ENCODE data around the gene USP11.
A peak's percentile ranks its signal among the peaks of the same experiment; 100 is the strongest.

USP11 gene

DNA sequence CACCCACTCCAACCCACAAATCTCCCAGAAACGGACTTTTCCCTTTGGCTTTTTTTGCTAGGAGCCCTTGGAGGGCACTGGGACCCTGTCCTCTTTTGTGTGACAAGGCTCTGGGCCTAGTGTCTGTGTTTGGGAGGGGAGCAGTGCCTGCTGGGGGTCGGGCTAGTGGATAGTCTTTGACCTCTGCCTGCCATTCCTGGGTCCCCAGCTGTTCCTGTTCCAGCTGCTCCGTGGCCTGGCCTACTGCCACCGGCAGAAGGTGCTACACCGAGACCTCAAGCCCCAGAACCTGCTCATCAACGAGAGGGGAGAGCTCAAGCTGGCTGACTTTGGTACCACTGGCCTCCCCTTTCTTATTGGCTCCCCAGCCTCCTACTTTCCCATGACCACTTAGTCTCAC, 6.7 kb upstream of the USP11 start:
- DNase-seq, result no peak

DNA sequence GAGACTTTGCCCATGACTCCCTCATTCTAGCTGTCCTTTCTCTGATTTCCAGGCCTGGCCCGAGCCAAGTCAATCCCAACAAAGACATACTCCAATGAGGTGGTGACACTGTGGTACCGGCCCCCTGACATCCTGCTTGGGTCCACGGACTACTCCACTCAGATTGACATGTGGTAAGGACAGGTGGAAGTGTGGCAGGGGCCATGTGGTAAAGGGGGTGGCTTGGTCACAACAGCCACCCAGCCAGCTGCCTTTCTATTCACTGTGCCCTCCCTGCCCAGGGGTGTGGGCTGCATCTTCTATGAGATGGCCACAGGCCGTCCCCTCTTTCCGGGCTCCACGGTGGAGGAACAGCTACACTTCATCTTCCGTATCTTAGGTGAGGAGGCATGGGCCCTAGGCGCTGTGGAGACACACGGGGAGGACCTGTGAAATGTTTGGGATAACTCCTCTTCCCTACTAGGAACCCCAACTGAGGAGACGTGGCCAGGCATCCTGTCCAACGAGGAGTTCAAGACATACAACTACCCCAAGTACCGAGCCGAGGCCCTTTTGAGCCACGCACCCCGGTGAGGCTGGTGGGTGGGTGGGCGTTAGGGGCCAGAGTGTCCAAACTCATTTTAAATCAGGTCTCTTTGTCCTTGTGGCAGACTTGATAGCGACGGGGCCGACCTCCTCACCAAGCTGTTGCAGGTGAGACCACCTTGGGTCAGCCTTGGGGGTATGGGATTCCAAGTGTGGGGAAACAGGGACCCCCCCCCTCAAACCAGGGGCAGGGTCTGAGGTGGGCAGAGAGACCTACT, 6.1 kb upstream of the USP11 start:
- no peak for DNase-seq

DNA sequence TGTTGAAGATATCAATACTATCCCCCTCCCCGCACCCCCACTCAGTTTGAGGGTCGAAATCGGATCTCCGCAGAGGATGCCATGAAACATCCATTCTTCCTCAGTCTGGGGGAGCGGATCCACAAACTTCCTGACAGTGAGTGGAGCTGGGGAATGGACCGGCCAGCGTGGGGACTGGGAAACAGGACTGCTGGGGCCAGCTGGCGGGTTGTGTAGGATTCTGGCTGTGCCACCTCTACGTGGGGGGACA, 5.5 kb upstream of the USP11 start:
- no peak for DNase-seq

DNA sequence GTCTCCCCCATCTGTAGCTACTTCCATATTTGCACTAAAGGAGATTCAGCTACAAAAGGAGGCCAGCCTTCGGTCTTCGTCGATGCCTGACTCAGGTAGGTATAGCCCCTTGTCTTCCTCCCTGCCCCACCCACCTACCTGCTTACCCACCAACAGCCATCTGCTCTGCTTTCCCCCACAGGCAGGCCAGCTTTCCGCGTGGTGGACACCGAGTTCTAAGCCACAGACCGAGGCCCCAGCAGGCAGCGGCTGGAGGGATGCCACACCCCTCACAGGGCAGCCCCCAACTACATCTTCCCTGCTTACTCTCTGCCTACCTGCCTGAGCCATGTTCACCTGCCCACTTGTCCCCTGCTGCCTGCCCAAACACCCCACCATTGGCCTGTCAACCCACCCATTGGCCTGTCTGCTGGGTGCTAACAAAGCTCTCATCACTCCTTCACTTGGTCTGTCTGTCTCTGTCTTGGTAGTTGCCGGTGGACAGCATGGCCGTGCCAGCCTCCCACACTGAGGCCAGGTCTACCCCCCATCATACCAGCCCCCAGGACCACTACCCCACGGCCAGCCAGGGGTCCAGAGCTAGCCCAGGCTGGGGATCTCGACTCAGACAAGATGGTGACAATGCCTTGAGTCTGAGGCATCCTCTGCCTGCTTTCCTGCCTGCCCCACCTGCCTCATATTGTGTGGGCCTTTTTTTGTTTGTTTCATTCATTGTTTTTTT, 4.1 kb upstream of the USP11 start:
- DNase-seq, result no peak

DNA sequence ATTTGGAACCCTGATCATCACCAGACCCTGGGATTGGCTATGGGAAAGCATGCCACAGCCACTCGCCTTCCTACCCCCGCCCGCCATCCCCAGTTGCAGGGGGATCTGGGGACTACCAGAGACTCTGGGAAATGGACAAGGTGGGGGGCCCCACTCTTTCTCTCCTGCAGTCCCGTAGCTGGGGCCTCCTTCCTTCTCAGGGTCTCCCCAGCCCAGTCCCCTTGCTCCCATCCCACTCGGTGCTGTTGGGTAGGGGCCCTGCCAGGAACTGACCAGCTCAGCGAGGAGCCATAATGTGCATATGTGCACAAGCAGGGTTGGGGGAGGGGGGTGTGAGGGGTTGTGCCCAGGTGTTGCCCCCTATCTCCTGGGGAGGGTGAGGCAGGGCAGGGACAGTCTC, 3.4 kb upstream of the USP11 start:
- no peak for DNase-seq

DNA sequence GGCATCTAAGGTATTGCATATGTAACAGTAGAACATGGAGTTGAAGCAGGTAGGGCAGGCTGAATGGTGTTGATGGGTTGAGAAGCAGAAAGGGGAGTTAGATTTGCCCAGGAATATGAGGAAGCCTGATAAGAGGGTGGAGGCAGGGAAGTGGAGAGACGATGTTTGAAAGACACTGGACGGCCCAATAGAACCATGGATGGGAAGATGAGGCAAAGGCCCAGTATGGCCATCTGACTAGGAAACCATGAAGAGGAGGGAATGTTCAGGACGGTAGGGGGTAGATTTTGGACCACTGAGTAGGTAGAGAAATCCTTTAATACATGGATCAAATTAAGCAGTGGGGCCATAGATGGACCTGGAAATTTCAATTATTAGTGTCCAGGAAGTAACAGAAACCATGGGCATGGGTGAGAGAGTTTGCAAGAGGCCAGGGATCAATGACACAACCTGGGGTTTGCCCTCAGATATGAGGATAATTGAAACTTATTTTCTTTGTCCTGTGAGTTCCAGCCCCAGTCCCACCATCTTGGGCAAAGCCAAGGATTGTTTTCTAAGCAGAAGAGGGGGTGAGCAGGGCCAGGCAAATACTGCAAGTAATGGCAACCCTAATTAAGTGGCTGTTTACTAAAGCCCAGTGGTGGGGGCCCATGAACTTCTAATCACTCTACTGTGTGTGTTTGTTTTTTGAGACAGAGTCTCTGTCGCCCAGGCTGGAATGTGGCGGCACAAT, 2.5 kb upstream of the USP11 start:
- no peak for DNase-seq

DNA sequence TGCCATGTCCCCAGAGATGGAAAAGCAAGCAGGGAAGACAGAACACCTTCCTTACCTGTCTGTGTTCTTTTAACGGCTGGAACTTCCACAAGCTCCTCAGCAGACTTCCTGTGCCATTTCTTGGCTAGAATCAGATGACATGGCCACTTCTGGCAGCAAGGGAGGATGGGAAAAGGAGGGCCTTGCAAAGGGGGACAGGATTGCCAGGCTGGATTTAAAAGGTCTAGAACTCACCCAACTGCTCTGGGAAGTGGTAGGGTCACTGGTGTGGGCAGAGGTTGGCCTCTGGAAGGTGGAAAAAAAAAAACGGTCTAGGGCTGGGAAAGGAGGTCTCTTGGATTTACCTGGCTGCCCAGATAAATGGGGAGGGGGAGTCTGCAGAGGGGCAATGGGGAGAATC, 1.6 kb upstream of the USP11 start:
- no peak for DNase-seq

DNA sequence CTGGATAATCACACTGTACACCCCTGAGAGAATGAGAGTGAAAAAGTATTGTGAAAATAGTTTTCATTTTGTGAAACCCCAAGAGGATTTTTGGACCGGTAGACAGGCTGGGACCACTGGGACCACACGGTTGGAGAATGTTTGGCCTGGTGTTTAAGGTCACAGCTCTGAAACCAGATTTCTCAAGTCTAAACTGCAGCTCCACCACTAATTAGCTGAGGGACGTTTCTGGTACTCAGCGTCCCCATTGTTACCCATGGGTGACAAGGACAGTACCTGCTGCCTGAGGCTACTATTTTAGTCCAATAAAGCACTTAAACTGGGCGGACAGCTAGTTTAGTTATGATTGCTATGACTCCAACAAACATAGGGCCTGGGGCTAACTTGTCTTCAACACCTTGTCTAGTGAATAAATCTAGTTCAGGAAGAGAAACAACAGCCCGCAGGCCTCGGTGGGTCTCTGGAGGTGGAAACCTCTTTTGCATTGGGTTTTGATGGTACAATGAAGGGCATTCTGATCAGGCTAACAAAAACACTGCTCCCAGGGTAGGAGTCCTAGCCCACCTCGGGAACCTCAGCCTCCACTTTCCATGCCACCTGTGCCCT, 509 bp upstream of the USP11 start:
- DNase-seq, result no peak

DNA sequence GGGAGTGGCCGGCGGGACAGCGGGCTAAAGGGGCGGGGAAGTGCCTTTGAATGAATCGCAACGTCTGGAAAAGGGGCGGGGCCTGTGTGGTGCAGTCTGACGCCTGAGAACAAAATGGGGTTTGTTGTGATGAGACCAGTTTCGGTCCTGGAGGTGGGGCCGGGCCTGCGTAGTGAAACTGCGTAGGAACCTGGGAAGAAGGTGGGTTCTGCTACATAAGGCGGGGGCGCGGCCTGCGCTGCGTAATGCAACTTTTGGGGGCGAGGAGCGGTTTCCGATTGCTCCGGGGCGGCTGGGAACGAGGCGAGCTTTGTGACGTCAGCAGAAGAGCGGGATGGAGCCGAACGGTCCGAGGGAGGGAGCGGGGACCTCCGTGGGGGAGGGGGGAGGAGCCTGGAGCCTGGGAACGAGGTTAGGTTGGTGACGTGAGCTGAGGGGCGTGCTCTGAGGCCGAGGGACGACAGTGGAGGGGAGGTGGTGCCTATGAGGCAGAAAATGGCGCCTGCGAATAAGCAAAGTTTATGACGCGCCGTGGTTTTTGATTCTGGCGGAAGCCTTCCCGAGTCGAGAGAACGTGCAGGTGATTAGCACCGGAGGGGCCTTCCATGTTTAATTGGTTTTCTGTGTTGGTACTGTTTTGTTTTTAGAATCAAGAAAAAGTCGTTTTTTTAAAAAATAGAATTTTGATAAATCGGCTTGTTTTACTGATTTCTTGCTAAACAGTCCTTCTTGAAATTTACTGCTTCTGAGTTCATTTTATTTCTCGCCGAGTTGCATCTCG, 714 bp downstream of the USP11 start:
- DNase-seq, result peak; percentile 57 to 87

DNA sequence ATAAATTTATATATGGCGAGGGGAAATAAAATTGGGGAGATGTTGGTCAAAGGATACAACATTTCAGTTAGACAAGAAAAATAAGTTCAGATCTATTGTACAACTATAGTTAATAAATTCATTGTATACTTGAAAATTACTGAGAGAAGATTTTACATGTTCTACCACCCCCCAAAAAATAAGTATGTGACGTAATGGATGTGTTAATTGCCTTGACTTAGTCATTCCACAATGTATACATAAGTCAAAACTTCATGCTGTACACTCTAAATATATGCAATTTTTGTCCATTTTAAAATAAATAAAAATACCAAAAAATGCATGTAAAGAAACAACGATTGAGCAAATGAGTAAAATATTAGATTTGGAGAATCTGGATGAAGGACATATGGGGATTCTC, 1.8 kb downstream of the USP11 start:
- no peak for DNase-seq

DNA sequence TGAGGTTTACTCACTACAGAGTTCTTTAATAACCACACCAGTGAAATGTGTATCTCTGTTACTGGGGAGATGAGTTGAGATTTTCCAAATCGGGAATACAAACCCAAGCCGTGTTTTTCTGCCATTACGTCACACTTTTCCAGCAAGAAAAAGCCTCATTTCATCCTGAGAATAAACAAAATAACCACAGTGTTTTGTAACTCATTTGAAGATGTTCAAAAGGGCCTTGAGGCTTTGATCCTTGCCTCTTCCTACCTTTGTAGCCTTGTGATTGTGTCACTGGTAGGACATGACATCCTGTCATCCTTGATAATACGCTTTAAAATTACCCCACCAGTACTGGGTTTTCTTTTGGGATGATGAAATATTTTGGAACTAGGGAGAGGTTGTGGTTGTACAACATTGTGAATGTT, 2.9 kb downstream of the USP11 start:
- DNase-seq, result no peak

DNA sequence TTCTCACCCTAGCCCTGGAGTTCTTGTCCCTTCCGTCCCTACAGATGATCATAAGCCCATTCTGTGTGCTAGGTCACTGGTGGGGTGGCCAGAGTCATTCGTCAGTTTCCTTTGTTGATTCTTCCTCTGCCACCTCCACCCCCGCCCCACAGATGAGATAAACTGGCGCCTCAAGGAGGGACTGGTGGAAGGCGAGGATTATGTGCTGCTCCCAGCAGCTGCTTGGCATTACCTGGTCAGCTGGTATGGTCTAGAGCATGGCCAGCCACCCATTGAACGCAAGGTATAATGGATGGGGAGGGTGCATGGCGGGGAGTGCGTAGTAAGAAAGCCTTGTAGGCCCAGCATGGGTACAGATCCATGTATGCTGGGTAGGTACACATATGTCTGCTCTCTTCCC, 6.4 kb downstream of the USP11 start:
- no peak for DNase-seq

DNA sequence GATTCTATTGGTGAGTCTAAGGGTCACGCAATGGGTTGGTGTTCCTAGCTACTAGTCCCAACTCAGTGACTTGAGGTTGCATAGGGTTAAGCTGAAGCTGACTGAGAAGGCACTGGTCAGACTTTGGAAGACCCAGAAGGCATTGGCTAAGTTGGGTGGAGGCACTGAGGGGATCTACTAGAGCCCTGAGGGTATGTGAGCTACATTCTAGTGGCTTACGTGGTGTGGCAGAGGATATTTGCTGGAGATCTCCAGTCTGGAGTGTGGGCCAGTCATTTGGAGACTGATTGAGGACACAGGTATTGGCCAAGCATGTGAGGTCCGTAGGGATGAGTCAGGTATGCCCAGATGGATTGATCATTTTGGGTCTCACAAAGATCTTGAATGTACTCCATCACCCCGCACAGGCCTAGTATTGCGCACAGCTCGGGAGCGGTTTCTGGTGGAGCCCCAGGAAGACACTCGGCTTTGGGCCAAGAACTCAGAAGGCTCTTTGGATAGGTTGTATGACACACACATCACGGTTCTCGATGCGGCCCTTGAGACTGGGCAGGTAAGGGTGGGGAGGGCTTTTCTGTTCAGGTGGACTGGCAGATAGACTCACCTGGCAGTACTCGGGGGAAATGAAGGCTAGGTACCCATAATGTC, 7.2 kb downstream of the USP11 start:
- DNase-seq, result no peak

DNA sequence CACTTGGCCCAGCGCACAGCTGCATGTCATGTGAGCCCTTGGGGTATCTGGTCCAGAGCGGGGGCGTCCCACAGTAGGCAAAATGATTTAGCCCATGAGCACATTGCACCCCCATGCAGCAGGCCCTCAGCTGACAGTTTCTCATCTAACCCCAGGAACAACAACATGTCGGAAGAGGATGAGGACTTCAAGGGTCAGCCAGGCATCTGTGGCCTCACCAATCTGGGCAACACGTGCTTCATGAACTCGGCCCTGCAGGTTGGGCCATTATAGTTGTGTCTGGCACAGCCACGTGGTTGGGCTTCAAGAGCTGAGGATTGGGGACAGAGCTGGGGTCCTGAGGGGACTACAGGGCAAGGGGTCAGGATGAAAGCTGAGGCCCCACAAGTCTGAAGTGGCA, 7.8 kb downstream of the USP11 start:
- no peak for DNase-seq

DNA sequence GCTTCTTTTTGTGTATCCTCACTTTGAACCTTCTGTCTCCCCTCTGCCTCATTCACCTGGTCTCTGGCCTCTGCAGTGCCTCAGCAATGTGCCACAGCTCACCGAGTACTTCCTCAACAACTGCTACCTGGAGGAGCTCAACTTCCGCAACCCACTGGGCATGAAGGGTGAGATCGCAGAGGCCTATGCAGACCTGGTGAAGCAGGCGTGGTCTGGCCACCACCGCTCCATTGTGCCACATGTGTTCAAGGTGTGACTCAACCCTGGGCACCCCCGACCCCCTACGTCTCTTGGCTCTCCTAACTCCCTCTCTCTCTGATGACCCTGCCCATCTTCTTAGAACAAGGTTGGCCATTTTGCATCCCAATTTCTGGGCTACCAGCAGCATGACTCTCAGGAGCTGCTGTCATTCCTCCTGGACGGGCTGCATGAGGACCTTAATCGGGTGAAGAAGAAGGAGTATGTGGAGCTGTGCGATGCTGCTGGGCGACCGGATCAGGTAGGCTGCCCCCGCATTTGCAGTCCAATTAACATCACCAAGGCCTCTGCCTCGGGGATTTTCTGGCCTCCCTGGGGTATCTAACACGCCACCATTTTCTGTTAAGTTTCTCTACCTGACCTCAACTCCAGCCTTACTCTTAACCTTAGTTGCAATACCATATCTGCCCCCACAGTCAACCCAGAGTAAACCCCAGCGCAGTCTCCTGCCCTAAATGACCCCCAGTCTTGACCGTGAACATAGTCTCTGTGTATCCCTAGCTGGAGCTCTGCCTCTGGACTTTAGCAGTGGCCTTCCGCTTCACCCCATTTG, 8.6 kb downstream of the USP11 start:
- DNase-seq, result no peak

DNA sequence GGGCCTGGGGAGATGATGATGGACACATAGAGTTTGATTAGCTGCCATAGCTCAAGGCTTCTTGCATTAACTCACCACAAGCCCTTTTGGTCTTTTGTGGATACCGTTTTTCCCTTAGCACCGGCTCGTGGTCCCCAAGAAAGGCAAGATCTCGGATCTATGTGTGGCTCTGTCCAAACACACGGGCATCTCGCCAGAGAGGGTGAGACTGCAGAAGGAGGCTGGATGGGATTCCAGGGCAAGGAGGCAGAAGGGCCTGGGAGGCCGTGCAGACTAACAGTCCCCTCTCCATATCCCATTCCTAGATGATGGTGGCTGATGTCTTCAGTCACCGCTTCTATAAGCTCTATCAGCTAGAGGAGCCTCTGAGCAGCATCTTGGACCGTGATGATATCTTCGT, 9.5 kb downstream of the USP11 start:
- no peak for DNase-seq

DNA sequence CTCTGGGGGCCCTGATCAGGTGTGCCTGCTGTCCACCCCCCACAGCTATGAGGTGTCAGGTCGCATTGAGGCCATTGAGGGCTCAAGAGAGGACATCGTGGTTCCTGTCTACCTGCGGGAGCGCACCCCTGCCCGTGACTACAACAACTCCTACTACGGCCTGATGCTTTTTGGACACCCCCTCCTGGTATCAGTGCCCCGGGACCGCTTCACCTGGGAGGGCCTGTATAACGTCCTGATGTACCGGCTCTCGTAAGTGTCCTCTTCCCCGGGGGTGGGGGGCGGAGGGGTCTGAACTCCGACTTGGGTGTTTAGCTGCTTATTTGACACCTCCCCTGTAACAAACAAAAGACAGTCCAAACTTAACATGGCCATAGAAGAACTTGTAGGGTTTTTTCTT, 10.5 kb downstream of the USP11 start:
- no peak for DNase-seq

DNA sequence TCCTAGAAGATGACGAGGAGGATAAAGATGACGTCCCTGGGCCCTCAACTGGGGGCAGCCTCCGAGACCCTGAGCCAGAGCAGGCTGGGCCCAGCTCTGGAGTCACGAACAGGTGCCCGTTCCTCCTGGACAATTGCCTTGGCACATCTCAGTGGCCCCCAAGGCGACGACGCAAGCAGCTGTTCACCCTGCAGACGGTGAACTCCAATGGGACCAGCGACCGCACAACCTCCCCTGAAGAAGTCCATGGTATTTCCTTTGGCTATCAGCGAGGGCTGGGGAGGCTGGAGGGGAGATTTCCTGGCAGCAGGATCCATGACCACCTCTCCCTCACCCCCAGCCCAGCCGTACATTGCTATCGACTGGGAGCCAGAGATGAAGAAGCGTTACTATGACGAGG, 11.9 kb downstream of the USP11 start:
- DNase-seq, result no peak

DNA sequence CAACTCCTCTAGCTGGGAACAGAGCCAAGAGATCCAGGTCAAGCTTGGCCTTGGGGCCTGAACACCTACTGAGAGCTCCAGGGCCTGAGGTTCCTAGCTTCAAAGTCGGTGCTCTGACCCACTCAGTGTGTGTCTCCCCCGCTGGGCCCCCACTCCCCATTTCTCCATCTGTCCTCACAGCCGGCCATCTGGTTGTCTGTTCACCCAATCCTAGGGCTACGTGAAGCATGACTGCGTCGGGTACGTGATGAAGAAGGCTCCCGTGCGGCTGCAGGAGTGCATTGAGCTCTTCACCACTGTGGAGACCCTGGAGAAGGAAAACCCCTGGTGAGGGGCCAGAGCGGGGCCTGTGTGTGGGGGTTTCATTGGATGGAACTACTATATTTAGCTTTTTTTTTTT, 12.3 kb downstream of the USP11 start:
- no peak for DNase-seq

DNA sequence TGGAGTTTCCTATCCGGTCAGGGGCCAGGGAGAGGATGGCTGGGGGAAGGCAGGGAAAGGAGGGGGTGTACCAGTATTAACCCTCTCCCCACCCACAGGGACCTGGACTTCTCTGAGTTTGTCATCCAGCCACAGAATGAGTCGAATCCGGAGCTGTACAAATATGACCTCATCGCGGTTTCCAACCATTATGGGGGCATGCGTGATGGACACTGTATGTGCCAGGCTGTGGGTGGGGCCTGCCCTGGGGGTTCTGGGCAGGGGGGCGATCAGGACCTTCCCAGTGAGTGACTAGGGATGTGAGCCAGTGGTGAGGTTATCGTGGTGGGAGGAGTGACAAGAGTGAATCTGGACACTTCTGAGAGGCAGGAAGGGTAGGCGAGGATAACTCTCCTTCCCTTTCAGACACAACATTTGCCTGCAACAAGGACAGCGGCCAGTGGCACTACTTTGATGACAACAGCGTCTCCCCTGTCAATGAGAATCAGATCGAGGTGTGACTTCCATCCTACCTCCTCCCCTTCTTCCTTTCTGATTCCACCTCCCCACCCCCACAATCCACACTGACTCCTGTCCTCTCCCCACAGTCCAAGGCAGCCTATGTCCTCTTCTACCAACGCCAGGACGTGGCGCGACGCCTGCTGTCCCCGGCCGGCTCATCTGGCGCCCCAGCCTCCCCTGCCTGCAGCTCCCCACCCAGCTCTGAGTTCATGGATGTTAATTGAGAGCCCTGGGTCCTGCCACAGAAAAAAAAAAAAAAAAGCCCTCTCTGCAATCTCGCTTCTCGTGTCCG, 14.6 kb downstream of the USP11 start:
- DNase-seq, result no peak

DNA sequence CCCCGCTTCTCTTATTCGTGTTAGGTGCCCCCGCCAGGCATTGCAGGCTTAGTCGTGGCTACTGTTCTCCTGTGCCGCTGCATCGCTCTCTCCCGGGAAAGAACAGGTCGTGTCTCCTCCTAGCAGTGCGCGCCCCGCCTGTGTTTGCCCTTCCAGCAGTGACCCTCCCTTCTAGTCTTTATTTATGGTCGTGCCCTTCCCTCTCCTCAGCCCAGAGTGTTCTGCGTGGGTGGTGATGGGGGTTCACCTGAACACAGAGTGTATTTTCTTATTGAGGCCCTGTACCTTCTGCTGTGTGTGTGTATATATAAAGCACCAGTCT, 15.2 kb downstream of the USP11 start:
- no peak for DNase-seq
